Adipocyte (in vitro differentiated cells): ENCODE results near the gene EVPL.
"Not testable (repeated sequence)": the region's sequence is repeated elsewhere in the genome, so short reads cannot be mapped to it uniquely, and the experiment has no call there.

ENCODE experiments used
- DNase-seq: peaks from one replicate; pipeline ENCODE4 v3.0.0-alpha.2; 2015; ENCODE audit warnings: low read depth
- H3K27me3 ChIP-seq: replicated peaks from 2 replicates; pipeline ENCODE4 v1.7.0; 2013; ENCODE audit warnings: mild to moderate bottlenecking, low read length, moderate library complexity; ENCODE audit not compliant: control insufficient read depth, insufficient read depth
- H3K36me3 ChIP-seq: 2 replicates; pipeline ENCODE4 v1.7.0; 2013; ENCODE audit warnings: low read length, mild to moderate bottlenecking, moderate library complexity; ENCODE audit not compliant: control insufficient read depth, insufficient read depth, severe bottlenecking
- H3K4me1 ChIP-seq: 2 replicates; pipeline ENCODE4 v1.7.0; 2013; ENCODE audit warnings: mild to moderate bottlenecking, low read length, moderate library complexity; ENCODE audit not compliant: control insufficient read depth, insufficient read depth
- H3K4me3 ChIP-seq: 2 replicates; pipeline ENCODE4 v1.7.0; 2013; ENCODE audit warnings: mild to moderate bottlenecking, low read length, moderate library complexity
- H3K9ac ChIP-seq: 2 replicates; pipeline ENCODE4 v1.7.0; 2013; ENCODE audit warnings: mild to moderate bottlenecking, low read length, moderate library complexity
- H3K9me3 ChIP-seq: 2 replicates; pipeline ENCODE4 v1.7.0; 2013; ENCODE audit warnings: mild to moderate bottlenecking, low read length, moderate library complexity; ENCODE audit not compliant: control insufficient read depth

Gene EVPL

GRCh38 chr17:76027159-76027839, at the start of gene EVPL:
EVPL (minus strand) TSS chr17:76027306; CDS start chr17:76027198, 108 bp downstream.
- Histone ChIP-seq H3K9me3 (no peaks in the 10 kb centered on the region), H3K4me3 (no peak within 1 kb of the TSS), H3K27me3 (peaks cover 11% of the 10 kb centered on the region), H3K36me3 (no peaks in the 10 kb centered on the region), H3K4me1 (no peaks in the 10 kb centered on the region), H3K9ac (no peak within 1 kb of the TSS)
- DNase-seq: no peak

GRCh38 chr17:76076146-76076764, 49.1 kb upstream of the EVPL start:
- no peak overlapping the region for H3K4me3 ChIP-seq
- H3K9ac ChIP-seq: no peak overlapping the region
- H3K9me3 ChIP-seq: no peaks in the 10 kb centered on the region
- H3K27me3 ChIP-seq: peaks cover 54% of the 10 kb centered on the region
- DNase-seq: no peak
- no peaks in the 10 kb centered on the region for H3K36me3 ChIP-seq
- peaks cover 8% of the 10 kb centered on the region for H3K4me1 ChIP-seq

GRCh38 chr17:76075364-76076145, 48.4 kb upstream of the EVPL start:
- Histone ChIP-seq H3K9ac (no peak overlapping the region), H3K36me3 (no peaks in the 10 kb centered on the region), H3K4me1 (peaks cover 15% of the 10 kb centered on the region), H3K27me3 (peaks cover 54% of the 10 kb centered on the region), H3K9me3 (no peaks in the 10 kb centered on the region), H3K4me3 (no peak overlapping the region)
- peak; percentile 45 for DNase-seq

GRCh38 chr17:76074390-76075363, 47.6 kb upstream of the EVPL start, which contains the start of gene GALR2:
GALR2 (plus strand) TSS chr17:76074781; CDS start chr17:76074884, 103 bp downstream.
- Histone ChIP-seq H3K4me1 (peaks cover 16% of the 10 kb centered on the region), H3K9ac (no peak within 1 kb of the TSS), H3K4me3 (no peak within 1 kb of the TSS), H3K9me3 (no peaks in the 10 kb centered on the region), H3K36me3 (no peaks in the 10 kb centered on the region), H3K27me3 (peaks cover 50% of the 10 kb centered on the region)
- no peak for DNase-seq

GRCh38 chr17:76072148-76072858, 45.2 kb upstream of the EVPL start, which contains the start of gene SRP68:
SRP68 (minus strand) TSS chr17:76072517; CDS start chr17:76072491, 26 bp downstream.
- H3K4me1 ChIP-seq: peaks cover 16% of the 10 kb centered on the region
- H3K9me3 ChIP-seq: no peaks in the 10 kb centered on the region
- H3K9ac ChIP-seq: peak within 1 kb of the TSS; percentile 90

GRCh38 chr17:76071531-76072147, 44.5 kb upstream of the EVPL start:
- Histone ChIP-seq H3K27me3 (peaks cover 23% of the 10 kb centered on the region), H3K36me3 (peaks cover 19% of the 10 kb centered on the region), H3K4me3 (peak overlapping the region; percentile 92), H3K4me1 (peaks cover 16% of the 10 kb centered on the region), H3K9me3 (no peaks in the 10 kb centered on the region), H3K9ac (peak overlapping the region; percentile 90)
- DNase-seq: no peak

More at GRCh38 chr17:76072148-76072858, 45.2 kb upstream of the EVPL start, which contains the start of gene SRP68:
- H3K27me3 ChIP-seq: peaks cover 29% of the 10 kb centered on the region
- H3K4me3 ChIP-seq: peak within 1 kb of the TSS; percentile 92
- DNase-seq: peak; percentile 97
- H3K36me3 ChIP-seq: peaks cover 12% of the 10 kb centered on the region

- Histone ChIP-seq H3K4me3 (no peak overlapping the region), H3K9me3 (no peaks in the 10 kb centered on the region), H3K4me1 (peaks cover 3% of the 10 kb centered on the region), H3K27me3 (no peaks in the 10 kb centered on the region), H3K9ac (no peak overlapping the region), H3K36me3 (peaks cover 73% of the 10 kb centered on the region)
- DNase-seq: no peak
Observed at GRCh38 chr17:76065775-76066174, 38.7 kb upstream of the EVPL start.

GRCh38 chr17:76063875-76064546, 36.9 kb upstream of the EVPL start:
- Histone ChIP-seq H3K4me1 (no peaks in the 10 kb centered on the region), H3K9ac (no peak overlapping the region), H3K27me3 (no peaks in the 10 kb centered on the region), H3K36me3 (peaks cover 90% of the 10 kb centered on the region), H3K4me3 (no peak overlapping the region), H3K9me3 (no peaks in the 10 kb centered on the region)
- no peak for DNase-seq

- H3K9ac ChIP-seq, DNase-seq, H3K4me1 ChIP-seq, H3K4me3 ChIP-seq, H3K9me3 ChIP-seq, H3K27me3 ChIP-seq: not testable (repeated sequence)
- peaks cover 89% of the 10 kb centered on the region for H3K36me3 ChIP-seq
Observed at GRCh38 chr17:76058264-76058663, 31.2 kb upstream of the EVPL start.
